ENCODE results near the gene THRB. TPM values are rescaled to one million over a fixed set of nuclear protein-coding genes. Genes with fewer than 3 reads are reported as not detected.
A peak's percentile ranks its signal among the peaks of the same experiment; 100 is the strongest.

THRB gene
- total RNA-seq, 2 donors from 2014 or later, result 1.2 TPM; not detected in 1

GRCh38 chr3:24522146-24522579 is 27.5 kb upstream of the THRB start:
- peaks cover 54% of the 10 kb centered on the region for H3K27me3 Mint-ChIP-seq
- H3K27ac Mint-ChIP-seq, result no peak overlapping the region
- H3K4me3 Mint-ChIP-seq, result no peak overlapping the region
- H3K36me3 Mint-ChIP-seq (ENCODE audit: low read depth), result peaks cover 4% of the 10 kb centered on the region
- ATAC-seq (no peak), DNase-seq (no peak)
- H3K4me1 Mint-ChIP-seq, result no peaks in the 10 kb centered on the region
- no peaks in the 10 kb centered on the region for H3K9me3 ChIP-seq (ENCODE audit: control insufficient read depth, low read length, poor library complexity, severe bottlenecking)

- peaks cover 4% of the 10 kb centered on the region for H3K36me3 Mint-ChIP-seq (ENCODE audit: low read depth)
- DNase-seq (no peak), ATAC-seq (peak; percentile 27)
- no peak overlapping the region for H3K27ac Mint-ChIP-seq
- peak overlapping the region; percentile 5 for H3K4me3 Mint-ChIP-seq
- H3K9me3 ChIP-seq (ENCODE audit: control insufficient read depth, low read length, poor library complexity, severe bottlenecking), result no peaks in the 10 kb centered on the region
- peaks cover 54% of the 10 kb centered on the region for H3K27me3 Mint-ChIP-seq
- no peaks in the 10 kb centered on the region for H3K4me1 Mint-ChIP-seq
These were observed 26.9 kb upstream of the THRB start for GRCh38 chr3:24521420-24522145.

- H3K36me3 Mint-ChIP-seq (ENCODE audit: low read depth), result peaks cover 4% of the 10 kb centered on the region
- no peaks in the 10 kb centered on the region for H3K4me1 Mint-ChIP-seq
- ATAC-seq (no peak), DNase-seq (no peak)
- H3K27me3 Mint-ChIP-seq, result peaks cover 54% of the 10 kb centered on the region
- no peak overlapping the region for H3K27ac Mint-ChIP-seq
- peak overlapping the region; percentile 5 for H3K4me3 Mint-ChIP-seq
- H3K9me3 ChIP-seq (ENCODE audit: control insufficient read depth, low read length, poor library complexity, severe bottlenecking), result no peaks in the 10 kb centered on the region
These were observed 26.3 kb upstream of the THRB start for GRCh38 chr3:24520976-24521419.

GRCh38 chr3:24520101-24520495 is 25.4 kb upstream of the THRB start:
- H3K4me3 Mint-ChIP-seq, result no peak overlapping the region
- H3K36me3 Mint-ChIP-seq (ENCODE audit: low read depth), result peaks cover 4% of the 10 kb centered on the region
- H3K27ac Mint-ChIP-seq, result no peak overlapping the region
- no peak for DNase-seq
- ATAC-seq, result no peak
- peaks cover 54% of the 10 kb centered on the region for H3K27me3 Mint-ChIP-seq
- no peaks in the 10 kb centered on the region for H3K9me3 ChIP-seq (ENCODE audit: control insufficient read depth, low read length, poor library complexity, severe bottlenecking)
- no peaks in the 10 kb centered on the region for H3K4me1 Mint-ChIP-seq

- peaks cover 4% of the 10 kb centered on the region for H3K36me3 Mint-ChIP-seq (ENCODE audit: low read depth)
- H3K4me1 Mint-ChIP-seq, result no peaks in the 10 kb centered on the region
- no peak for ATAC-seq
- no peaks in the 10 kb centered on the region for H3K9me3 ChIP-seq (ENCODE audit: control insufficient read depth, low read length, poor library complexity, severe bottlenecking)
- no peak overlapping the region for H3K27ac Mint-ChIP-seq
- DNase-seq, result no peak
- H3K4me3 Mint-ChIP-seq, result no peak overlapping the region
- peaks cover 54% of the 10 kb centered on the region for H3K27me3 Mint-ChIP-seq
These were observed 24.9 kb upstream of the THRB start for GRCh38 chr3:24519368-24520100.

- Mint-ChIP-seq H3K36me3 (ENCODE audit: low read depth) (peaks cover 4% of the 10 kb centered on the region), H3K4me1 (no peaks in the 10 kb centered on the region), H3K27ac (no peak overlapping the region), H3K27me3 (peaks cover 49% of the 10 kb centered on the region), H3K4me3 (no peak overlapping the region)
- ATAC-seq (no peak), DNase-seq (no peak)
- no peaks in the 10 kb centered on the region for H3K9me3 ChIP-seq (ENCODE audit: control insufficient read depth, low read length, poor library complexity, severe bottlenecking)
These were observed 24.3 kb upstream of the THRB start for GRCh38 chr3:24518990-24519367.

GRCh38 chr3:24514119-24514518 is 19.5 kb upstream of the THRB start:
- H3K4me3 Mint-ChIP-seq, result no peak overlapping the region
- no peak for DNase-seq
- no peak for ATAC-seq
- no peaks in the 10 kb centered on the region for H3K9me3 ChIP-seq (ENCODE audit: control insufficient read depth, low read length, poor library complexity, severe bottlenecking)
- no peaks in the 10 kb centered on the region for H3K4me1 Mint-ChIP-seq
- H3K36me3 Mint-ChIP-seq (ENCODE audit: low read depth), result no peaks in the 10 kb centered on the region
- H3K27ac Mint-ChIP-seq, result no peak overlapping the region
- peaks cover 9% of the 10 kb centered on the region for H3K27me3 Mint-ChIP-seq

- Mint-ChIP-seq H3K27ac (no peak overlapping the region), H3K4me1 (no peaks in the 10 kb centered on the region), H3K4me3 (no peak overlapping the region), H3K36me3 (ENCODE audit: low read depth) (no peaks in the 10 kb centered on the region), H3K27me3 (peaks cover 6% of the 10 kb centered on the region)
- ATAC-seq (no peak), DNase-seq (no peak)
- no peaks in the 10 kb centered on the region for H3K9me3 ChIP-seq (ENCODE audit: control insufficient read depth, low read length, poor library complexity, severe bottlenecking)
These were observed 18.8 kb upstream of the THRB start for GRCh38 chr3:24513463-24513862.

- H3K4me1 Mint-ChIP-seq, result no peaks in the 10 kb centered on the region
- ATAC-seq (no peak), DNase-seq (no peak)
- no peaks in the 10 kb centered on the region for H3K9me3 ChIP-seq (ENCODE audit: control insufficient read depth, low read length, poor library complexity, severe bottlenecking)
- no peak overlapping the region for H3K27ac Mint-ChIP-seq
- no peaks in the 10 kb centered on the region for H3K36me3 Mint-ChIP-seq (ENCODE audit: low read depth)
- H3K27me3 Mint-ChIP-seq, result no peaks in the 10 kb centered on the region
- no peak overlapping the region for H3K4me3 Mint-ChIP-seq
These were observed 18.0 kb upstream of the THRB start for GRCh38 chr3:24512564-24513197.

GRCh38 chr3:24510030-24510648 is 15.5 kb upstream of the THRB start:
- no peaks in the 10 kb centered on the region for H3K4me1 Mint-ChIP-seq
- DNase-seq (no peak), ATAC-seq (no peak)
- no peaks in the 10 kb centered on the region for H3K9me3 ChIP-seq (ENCODE audit: control insufficient read depth, low read length, poor library complexity, severe bottlenecking)
- H3K4me3 Mint-ChIP-seq, result no peak overlapping the region
- no peaks in the 10 kb centered on the region for H3K27me3 Mint-ChIP-seq
- H3K36me3 Mint-ChIP-seq (ENCODE audit: low read depth), result no peaks in the 10 kb centered on the region
- no peak overlapping the region for H3K27ac Mint-ChIP-seq

- Mint-ChIP-seq H3K27ac (no peak overlapping the region), H3K36me3 (ENCODE audit: low read depth) (no peaks in the 10 kb centered on the region), H3K27me3 (no peaks in the 10 kb centered on the region), H3K4me1 (no peaks in the 10 kb centered on the region), H3K4me3 (no peak overlapping the region)
- DNase-seq (no peak), ATAC-seq (no peak)
- peaks cover 4% of the 10 kb centered on the region for H3K9me3 ChIP-seq (ENCODE audit: control insufficient read depth, low read length, poor library complexity, severe bottlenecking)
These were observed 13.8 kb upstream of the THRB start for GRCh38 chr3:24508423-24508839.

GRCh38 chr3:24507776-24508422 is 13.2 kb upstream of the THRB start:
- DNase-seq (no peak), ATAC-seq (no peak)
- H3K36me3 Mint-ChIP-seq (ENCODE audit: low read depth), result no peaks in the 10 kb centered on the region
- H3K27me3 Mint-ChIP-seq, result no peaks in the 10 kb centered on the region
- H3K9me3 ChIP-seq (ENCODE audit: control insufficient read depth, low read length, poor library complexity, severe bottlenecking), result peaks cover 4% of the 10 kb centered on the region
- no peaks in the 10 kb centered on the region for H3K4me1 Mint-ChIP-seq
- no peak overlapping the region for H3K4me3 Mint-ChIP-seq
- H3K27ac Mint-ChIP-seq, result no peak overlapping the region

Data from T-helper 17 cell (primary cell).